Suppressor macrophage (primary cell): Measurements from ENCODE around the gene TRMO.

Source experiments
- DNase-seq, 4 experiments: peaks; one replicate each; pipeline ENCODE4 v3.0.0-alpha.2; 2020 to 2022

Gene TRMO

DNA sequence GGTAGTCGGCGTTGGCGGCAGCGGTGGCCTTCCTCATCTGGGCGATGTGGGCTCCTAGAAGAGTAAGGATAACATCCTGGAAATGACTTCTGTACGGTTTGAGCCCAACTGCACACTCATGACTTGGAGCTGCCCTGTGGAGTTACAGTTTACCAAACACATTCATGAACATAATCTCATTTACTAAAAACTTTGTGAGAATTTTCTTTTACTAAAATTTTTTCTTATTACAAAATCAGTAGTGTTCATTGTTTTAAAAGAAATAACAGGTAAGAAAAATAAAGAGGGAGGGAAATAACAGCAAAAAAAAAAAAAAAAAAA, 63.9 kb downstream of the TRMO start:
- peak in 1 of 4 experiments; percentile 27 for DNase-seq

- peak in 1 of 4 experiments; percentile 31 for DNase-seq
These were observed 64.5 kb downstream of the TRMO start for GRCh38 chr9:97857606-97858392.

GRCh38 chr9:97856857-97857605, 65.3 kb downstream of the TRMO start:
- DNase-seq, result no peak

DNA sequence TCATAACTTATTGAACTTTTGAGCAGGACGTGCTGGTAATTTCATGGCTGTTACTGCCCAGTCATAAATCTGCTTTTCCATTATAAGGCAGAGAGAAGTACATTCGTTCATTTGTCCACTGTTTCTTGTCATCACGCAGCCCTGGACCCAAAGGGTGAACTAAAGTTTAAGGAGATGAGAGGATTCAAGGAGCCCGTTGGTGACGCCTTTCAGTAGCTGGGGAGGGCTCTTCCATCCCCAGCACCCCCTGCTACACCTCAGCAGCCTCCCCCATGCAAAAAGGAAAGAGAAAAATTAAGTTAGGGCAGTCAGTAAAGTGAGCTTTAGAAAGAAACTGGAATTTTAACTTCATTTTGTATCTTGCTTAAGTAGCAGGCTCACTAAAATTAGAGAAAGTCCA, 66.4 kb downstream of the TRMO start:
- DNase-seq, result no peak

DNA sequence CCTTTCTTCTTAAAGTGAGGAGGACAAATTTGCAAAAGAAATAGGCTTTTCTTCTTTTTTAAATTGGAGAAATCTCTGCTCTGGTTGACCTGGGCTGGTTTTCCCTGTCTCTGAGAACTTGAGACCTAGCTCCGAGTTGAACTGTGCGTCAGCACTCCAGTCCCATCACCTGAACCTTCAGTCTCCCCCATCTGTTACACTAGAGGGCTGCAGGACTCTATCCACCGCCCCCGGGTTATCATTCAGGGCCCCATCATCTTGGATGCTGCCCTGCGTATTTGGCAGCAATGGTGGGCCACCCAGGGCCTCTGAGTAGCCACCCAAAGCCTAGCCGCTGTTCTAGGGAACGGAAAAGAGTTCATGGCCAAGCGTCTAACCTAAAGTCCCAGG, 66.8 kb downstream of the TRMO start:
- no peak for DNase-seq

DNA sequence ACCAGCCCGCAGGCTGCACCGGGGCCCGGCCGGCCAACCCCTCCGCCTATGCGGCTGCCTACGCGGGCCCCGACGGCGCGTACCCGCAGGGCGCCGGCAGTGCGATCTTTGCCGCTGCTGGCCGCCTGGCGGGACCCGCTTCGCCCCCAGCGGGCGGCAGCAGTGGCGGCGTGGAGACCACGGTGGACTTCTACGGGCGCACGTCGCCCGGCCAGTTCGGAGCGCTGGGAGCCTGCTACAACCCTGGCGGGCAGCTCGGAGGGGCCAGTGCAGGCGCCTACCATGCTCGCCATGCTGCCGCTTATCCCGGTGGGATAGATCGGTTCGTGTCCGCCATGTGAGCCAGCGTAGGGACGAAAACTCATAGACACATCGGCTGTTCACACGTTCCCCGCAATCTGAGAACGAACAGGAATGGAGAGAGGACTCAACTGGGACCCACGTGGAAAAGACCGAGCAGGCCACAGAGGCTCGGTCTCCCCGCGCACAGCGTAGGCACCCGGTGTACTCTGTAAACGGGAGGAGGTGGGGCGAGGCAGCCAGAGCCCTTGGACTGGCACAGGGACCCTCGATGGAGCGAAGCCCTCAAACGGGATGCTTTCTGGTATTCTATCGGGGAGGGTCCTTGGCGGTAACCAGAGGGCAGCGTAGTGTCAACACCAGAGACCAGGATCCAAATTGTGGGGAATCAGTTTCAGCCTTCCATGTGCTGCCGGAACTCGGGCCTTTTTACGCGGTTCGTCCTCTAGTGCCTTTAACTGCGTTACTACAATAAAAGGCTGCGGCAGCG, 67.4 kb downstream of the TRMO start:
- DNase-seq, result no peak
